CD4-positive, alpha-beta T cell treated with Interleukin-1 beta for 1 hour (primary cell): Measurements from ENCODE around the gene DSCAML1.
"Not testable (repeated sequence)": the region's sequence is repeated elsewhere in the genome, so short reads cannot be mapped to it uniquely, and the experiment has no call there.

Source experiments
- DNase-seq, 2 donors: peaks; one replicate each; pipeline ENCODE4 v3.0.0-alpha.2; 2020 to 2022

DSCAML1 gene

GRCh38 chr11:117817368-117818040, 20.5 kb upstream of the DSCAML1 start:
- DNase-seq: peak; percentile 84 to 87

- peak in 1 of 2 donors; percentile 60 for DNase-seq
Observed at GRCh38 chr11:117816846-117817367, 19.9 kb upstream of the DSCAML1 start.

GRCh38 chr11:117816151-117816741, 19.2 kb upstream of the DSCAML1 start:
- DNase-seq: no peak

- peak; percentile 87 to 88 for DNase-seq
Observed at GRCh38 chr11:117815262-117815803, 18.3 kb upstream of the DSCAML1 start.

GRCh38 chr11:117814766-117815261, 17.8 kb upstream of the DSCAML1 start:
- DNase-seq: peak; percentile 84 to 86

GRCh38 chr11:117814204-117814765, 17.3 kb upstream of the DSCAML1 start:
- no peak for DNase-seq

- DNase-seq: not testable (repeated sequence)
Observed at GRCh38 chr11:117810056-117810451, 13.0 kb upstream of the DSCAML1 start.

- DNase-seq: peak; percentile 39 to 64
Observed at GRCh38 chr11:117809236-117810055, 12.4 kb upstream of the DSCAML1 start.

- DNase-seq: no peak
Observed at GRCh38 chr11:117808784-117809183, 11.8 kb upstream of the DSCAML1 start.

- DNase-seq: peak; percentile 71 to 80
Observed at GRCh38 chr11:117807482-117808327, 10.7 kb upstream of the DSCAML1 start.

- peak in 1 of 2 donors; percentile 39 for DNase-seq
Observed at GRCh38 chr11:117806846-117807245, 9.8 kb upstream of the DSCAML1 start.

GRCh38 chr11:117805045-117805444, 8.0 kb upstream of the DSCAML1 start:
- DNase-seq: peak in 1 of 2 donors; percentile 40

- DNase-seq: no peak
Observed at GRCh38 chr11:117803896-117804295, 6.9 kb upstream of the DSCAML1 start.

- DNase-seq: no peak
Observed at GRCh38 chr11:117799634-117800033, 2.6 kb upstream of the DSCAML1 start.

- DNase-seq: no peak
Observed at GRCh38 chr11:117796456-117796871, 552 bp downstream of the DSCAML1 start.

- DNase-seq: no peak
Observed at GRCh38 chr11:117795638-117796455, 1.2 kb downstream of the DSCAML1 start.

GRCh38 chr11:117794772-117795629, 2.0 kb downstream of the DSCAML1 start:
- DNase-seq: no peak

- no peak for DNase-seq
Observed at GRCh38 chr11:117794135-117794534, 2.9 kb downstream of the DSCAML1 start.

- no peak for DNase-seq
Observed at GRCh38 chr11:117793583-117793982, 3.4 kb downstream of the DSCAML1 start.

- DNase-seq: no peak
Observed at GRCh38 chr11:117792992-117793391, 4.0 kb downstream of the DSCAML1 start.
